Astrocyte of the spinal cord (primary cell): ENCODE results near the gene SGCB.
"Not testable (repeated sequence)": the region's sequence is repeated elsewhere in the genome, so short reads cannot be mapped to it uniquely, and the experiment has no call there.

Experiments used
- DNase-seq: peaks from one replicate; pipeline ENCODE4 v3.0.0; 2011; ENCODE audit warnings: low read depth, low spot score
- H3K4me3 ChIP-seq: 2 replicates; pipeline ENCODE4 v1.5.1; 2011; ENCODE audit warnings: low read depth, mild to moderate bottlenecking, low read length, moderate library complexity
- in situ Hi-C: cut with HindIII; loops from 2 replicates; pipeline ENCODE4 v1.10.0; 2017; ENCODE audit warnings: low sequenced_read_pairs
- TF ChIP-seq, protein P1 (sequence below): IDR thresholded peaks from 2 replicates; pipeline ENCODE4 v1.5.1; 2012; ENCODE audit warnings: low read depth, mild to moderate bottlenecking, low read length, inconsistent platforms

The SGCB gene

GRCh38 chr4:52038103-52038912, at the start of gene SGCB:
SGCB (minus strand) TSS chr4:52038299; CDS start chr4:52038259, 40 bp downstream.
- in situ Hi-C loops: no loop called here
- DNase-seq: peak; percentile 47
- TF ChIP-seq, protein P1, sequence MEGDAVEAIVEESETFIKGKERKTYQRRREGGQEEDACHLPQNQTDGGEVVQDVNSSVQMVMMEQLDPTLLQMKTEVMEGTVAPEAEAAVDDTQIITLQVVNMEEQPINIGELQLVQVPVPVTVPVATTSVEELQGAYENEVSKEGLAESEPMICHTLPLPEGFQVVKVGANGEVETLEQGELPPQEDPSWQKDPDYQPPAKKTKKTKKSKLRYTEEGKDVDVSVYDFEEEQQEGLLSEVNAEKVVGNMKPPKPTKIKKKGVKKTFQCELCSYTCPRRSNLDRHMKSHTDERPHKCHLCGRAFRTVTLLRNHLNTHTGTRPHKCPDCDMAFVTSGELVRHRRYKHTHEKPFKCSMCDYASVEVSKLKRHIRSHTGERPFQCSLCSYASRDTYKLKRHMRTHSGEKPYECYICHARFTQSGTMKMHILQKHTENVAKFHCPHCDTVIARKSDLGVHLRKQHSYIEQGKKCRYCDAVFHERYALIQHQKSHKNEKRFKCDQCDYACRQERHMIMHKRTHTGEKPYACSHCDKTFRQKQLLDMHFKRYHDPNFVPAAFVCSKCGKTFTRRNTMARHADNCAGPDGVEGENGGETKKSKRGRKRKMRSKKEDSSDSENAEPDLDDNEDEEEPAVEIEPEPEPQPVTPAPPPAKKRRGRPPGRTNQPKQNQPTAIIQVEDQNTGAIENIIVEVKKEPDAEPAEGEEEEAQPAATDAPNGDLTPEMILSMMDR: no peak
- peak within 1 kb of the TSS; percentile 82 for H3K4me3 ChIP-seq

- in situ Hi-C loops, DNase-seq, H3K4me3 ChIP-seq: not testable (repeated sequence)
Observed at GRCh38 chr4:52086425-52086824, 48.3 kb upstream of the SGCB start.

GRCh38 chr4:52081216-52081615, 43.1 kb upstream of the SGCB start:
- DNase-seq: no peak
- in situ Hi-C loops: no loop called here
- no peak overlapping the region for H3K4me3 ChIP-seq
- TF ChIP-seq, protein P1: no peak

GRCh38 chr4:52079659-52080058, 41.6 kb upstream of the SGCB start:
- no peak overlapping the region for H3K4me3 ChIP-seq
- TF ChIP-seq, protein P1: no peak
- in situ Hi-C loops: no loop called here
- no peak for DNase-seq

GRCh38 chr4:52076731-52077130, 38.6 kb upstream of the SGCB start:
- DNase-seq: no peak
- TF ChIP-seq, protein P1: no peak
- no peak overlapping the region for H3K4me3 ChIP-seq
- in situ Hi-C loops: no loop called here

DNA sequence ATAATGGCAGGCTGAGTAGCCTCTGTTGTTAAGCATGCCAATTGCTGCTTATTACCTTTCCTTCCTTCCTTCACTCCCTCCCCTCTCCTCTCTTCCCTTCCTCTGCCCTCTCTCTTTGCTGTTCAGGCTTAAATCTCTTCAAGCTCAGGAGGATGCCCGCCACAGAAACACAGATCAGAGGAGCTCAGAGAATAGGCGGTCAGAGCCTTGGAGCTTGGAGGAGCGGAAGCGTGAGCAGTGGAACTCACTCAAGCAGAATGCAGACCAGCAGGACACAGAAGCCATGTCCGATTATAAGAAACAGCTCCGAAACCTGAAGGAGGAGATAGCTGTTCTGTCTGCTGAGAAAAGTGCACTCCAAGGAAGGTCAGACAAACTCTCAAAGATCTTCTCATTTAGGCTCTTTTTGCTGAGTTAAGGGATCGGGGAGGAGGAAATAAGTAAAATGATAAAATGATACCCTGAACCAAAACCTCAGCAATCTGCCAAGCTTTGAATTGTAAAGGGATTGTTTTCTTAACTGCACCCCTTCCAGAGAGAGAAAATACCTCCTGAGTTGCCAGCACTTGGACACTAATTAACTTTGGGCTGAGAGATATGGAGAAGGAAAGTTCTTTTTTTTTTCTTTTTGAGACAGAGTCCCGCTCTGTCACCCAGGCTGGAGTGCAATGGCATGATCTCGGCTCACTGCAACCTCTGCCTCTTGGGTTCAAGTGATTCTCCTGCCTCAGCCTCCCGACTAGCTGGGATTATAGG, 33.9 kb upstream of the SGCB start:
- in situ Hi-C loops: no loop called here
- H3K4me3 ChIP-seq: no peak overlapping the region
- TF ChIP-seq, protein P1: no peak
- no peak for DNase-seq

DNA sequence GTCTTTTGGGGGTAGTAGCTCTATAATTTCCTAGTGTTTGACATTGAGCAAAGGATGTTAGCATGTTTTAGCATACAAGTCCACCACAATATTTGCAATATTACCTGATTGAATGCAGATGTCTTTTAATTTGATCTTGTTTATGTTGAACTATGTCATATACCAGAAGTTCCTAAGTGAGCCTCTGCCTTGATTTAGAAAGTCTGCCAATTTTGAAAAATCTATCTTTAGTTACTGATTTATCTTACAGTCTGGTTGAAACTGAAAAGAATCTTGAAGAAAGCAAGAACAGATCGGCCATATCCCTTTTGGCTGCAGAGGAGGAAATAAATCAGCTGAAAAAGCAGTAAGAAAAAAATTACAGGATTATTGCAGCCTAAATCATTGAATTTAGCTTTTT, 31.5 kb upstream of the SGCB start:
- no peak for DNase-seq
- TF ChIP-seq, protein P1: no peak
- in situ Hi-C loops: no loop called here
- H3K4me3 ChIP-seq: no peak overlapping the region
